HG02571 (cell line): Measurements from ENCODE around the gene ARHGEF10L.

Source experiments
- ATAC-seq: cut with Tn5 transposase; IDR thresholded peaks from one replicate; pipeline ENCODE4 v1.9.1; 2021; ENCODE audit warnings: mild to moderate bottlenecking, moderate library complexity; ENCODE audit not compliant: unreplicated experiment

Gene ARHGEF10L

GRCh38 chr1:17588048-17588871 lies 48.8 kb downstream of the ARHGEF10L start:
- ATAC-seq: no peak

- no peak for ATAC-seq
Measured at GRCh38 chr1:17591814-17592430, 52.4 kb downstream of the ARHGEF10L start.

- no peak for ATAC-seq
Measured at GRCh38 chr1:17594026-17594425, 54.5 kb downstream of the ARHGEF10L start.

- no peak for ATAC-seq
Measured at GRCh38 chr1:17594690-17595601, 55.4 kb downstream of the ARHGEF10L start.

- ATAC-seq: no peak
Measured at GRCh38 chr1:17595602-17595925, 56.1 kb downstream of the ARHGEF10L start.

- ATAC-seq: no peak
Measured at GRCh38 chr1:17596186-17596585, 56.7 kb downstream of the ARHGEF10L start.

- no peak for ATAC-seq
Measured at GRCh38 chr1:17596651-17597509, 57.4 kb downstream of the ARHGEF10L start.

GRCh38 chr1:17597651-17598050 lies 58.2 kb downstream of the ARHGEF10L start:
- ATAC-seq: no peak

GRCh38 chr1:17598251-17598650 lies 58.8 kb downstream of the ARHGEF10L start:
- no peak for ATAC-seq

- no peak for ATAC-seq
Measured at GRCh38 chr1:17599291-17599953, 59.9 kb downstream of the ARHGEF10L start.

GRCh38 chr1:17599954-17600300 lies 60.4 kb downstream of the ARHGEF10L start:
- ATAC-seq: no peak

- ATAC-seq: no peak
Measured at GRCh38 chr1:17600321-17600720, 60.8 kb downstream of the ARHGEF10L start.

GRCh38 chr1:17601643-17602382 lies 62.3 kb downstream of the ARHGEF10L start:
- ATAC-seq: no peak

- no peak for ATAC-seq
Measured at GRCh38 chr1:17603091-17603841, 63.8 kb downstream of the ARHGEF10L start.

GRCh38 chr1:17605582-17606344 lies 66.3 kb downstream of the ARHGEF10L start:
- no peak for ATAC-seq

GRCh38 chr1:17606826-17607440 lies 67.4 kb downstream of the ARHGEF10L start:
- ATAC-seq: no peak
